Smooth muscle cell (in vitro differentiated cells): Measurements from ENCODE around the gene FBN1. TPM values are rescaled to one million over a fixed set of nuclear protein-coding genes. Genes with fewer than 3 reads are reported as not detected.

Experiments
- DNase-seq: peaks from one replicate; lab custom pipeline; 2025; ENCODE audit not compliant: unreplicated experiment; lab: John Stamatoyannopoulos, UW
- H2AFZ ChIP-seq: fragments of 200-600 bp; sonication (generic); 2 replicates; pipeline ENCODE4 v1.6.0; 2016; ENCODE audit warnings: antibody characterized with exemption, low read depth, mild to moderate bottlenecking
- H3F3A ChIP-seq: fragments of 200-600 bp; sonication (generic); 2 replicates; pipeline ENCODE4 v1.6.0; 2017; ENCODE audit warnings: antibody characterized with exemption, low read depth
- H3K27ac ChIP-seq: fragments of 200-600 bp; sonication (generic); 2 replicates; pipeline ENCODE4 v1.5.1; 2016; ENCODE audit warnings: low read depth, mild to moderate bottlenecking
- H3K27me3 ChIP-seq: fragments of 200-600 bp; sonication (generic); 2 replicates; pipeline ENCODE4 v1.6.1; 2016; ENCODE audit warnings: low read depth, mild to moderate bottlenecking
- H3K36me3 ChIP-seq: fragments of 200-600 bp; sonication (generic); 2 replicates; pipeline ENCODE4 v1.5.1; 2016; ENCODE audit warnings: low read depth
- H3K4me1 ChIP-seq: fragments of 200-600 bp; sonication (generic); 2 replicates; pipeline ENCODE4 v1.5.1; 2016; ENCODE audit warnings: low read depth
- H3K4me2 ChIP-seq: fragments of 200-600 bp; sonication (generic); 2 replicates; pipeline ENCODE4 v1.6.0; 2016; ENCODE audit warnings: mild to moderate bottlenecking
- H3K4me3 ChIP-seq: fragments of 200-600 bp; sonication (generic); 2 replicates; pipeline ENCODE4 v1.5.1; 2016; ENCODE audit warnings: mild to moderate bottlenecking
- H3K79me2 ChIP-seq: fragments of 200-600 bp; sonication (generic); 2 replicates; pipeline ENCODE4 v1.6.0; 2016; ENCODE audit warnings: low read depth, mild to moderate bottlenecking
- H3K9ac ChIP-seq: fragments of 200-600 bp; sonication (generic); 2 replicates; pipeline ENCODE4 v1.6.0; 2016; ENCODE audit warnings: low read depth
- H3K9me3 ChIP-seq: fragments of 200-600 bp; sonication (generic); replicated peaks from 2 replicates; pipeline ENCODE4 v1.5.1; 2016; ENCODE audit warnings: low read depth
- H4K20me1 ChIP-seq: fragments of 200-600 bp; sonication (generic); 2 replicates; pipeline ENCODE4 v1.6.0; 2016; ENCODE audit warnings: low read depth
- WGBS: methylation state at CpG from one replicate; pipeline ENCODE4 v1.1.7; 2016; ENCODE audit warnings: low lambda C conversion rate; 5-methylcytosine and 5-hydroxymethylcytosine counted together
- polyA plus RNA-seq: library from polyadenylated mRNA; unstranded; fragments of >200 nt; fragmentation: Nextera tagmentation; extraction: Ambion mirVana; gene quantifications from 2 replicates; pipeline ENCODE4 v1.2.1, GENCODE V29; 2016
- total RNA-seq: library from RNA; depleted of rRNA; stranded (reverse); fragments of >200 nt; gene quantifications from 2 replicates; pipeline ENCODE4 v1.2.3, GENCODE V29; 2014
- TF ChIP-seq, protein P1 (sequence below): fragments of 200-600 bp; sonication (generic); IDR thresholded peaks from 2 replicates; pipeline ENCODE4 v1.5.1; 2017; ENCODE audit warnings: borderline replicate concordance, mild to moderate bottlenecking, antibody characterized with exemption; ENCODE audit not compliant: insufficient read depth, poor library complexity, severe bottlenecking

Gene FBN1
- total and polyA plus RNA-seq, 2 experiments from 2014 or later = 137 to 330 TPM

DNA sequence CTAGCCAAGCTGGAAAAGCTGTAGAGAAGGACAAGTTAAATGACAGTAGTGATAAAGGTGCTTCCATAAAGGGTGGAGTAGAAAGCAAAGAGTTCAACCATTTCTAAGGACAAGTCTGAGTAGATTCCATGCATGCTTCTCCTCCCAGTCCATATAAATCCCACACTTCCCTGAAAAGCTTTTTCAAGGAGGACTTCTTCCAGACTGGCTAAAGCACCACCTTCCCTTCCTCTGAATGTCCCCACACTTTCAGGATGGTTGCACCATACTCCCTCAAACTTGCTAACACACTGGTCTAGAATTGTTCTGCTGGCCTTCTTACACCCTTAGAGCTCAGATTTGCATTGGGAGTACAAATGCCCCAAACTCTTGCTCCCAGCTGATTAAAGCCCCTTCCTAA, 40.9 kb downstream of the FBN1 start:
- Histone ChIP-seq H3K9me3 (no peaks in the 10 kb centered on the region), H3K79me2 (peaks cover 21% of the 10 kb centered on the region), H3F3A (peaks cover 26% of the 10 kb centered on the region), H2AFZ (no peak overlapping the region), H4K20me1 (no peaks in the 10 kb centered on the region), H3K36me3 (peaks cover 28% of the 10 kb centered on the region), H3K27ac (peak overlapping the region; percentile 96), H3K4me2 (peak overlapping the region; percentile 77), H3K4me1 (peaks cover 31% of the 10 kb centered on the region), H3K4me3 (no peak overlapping the region), H3K9ac (peak overlapping the region; percentile 60), H3K27me3 (no peaks in the 10 kb centered on the region)
- no peak for DNase-seq
- TF ChIP-seq, protein P1, sequence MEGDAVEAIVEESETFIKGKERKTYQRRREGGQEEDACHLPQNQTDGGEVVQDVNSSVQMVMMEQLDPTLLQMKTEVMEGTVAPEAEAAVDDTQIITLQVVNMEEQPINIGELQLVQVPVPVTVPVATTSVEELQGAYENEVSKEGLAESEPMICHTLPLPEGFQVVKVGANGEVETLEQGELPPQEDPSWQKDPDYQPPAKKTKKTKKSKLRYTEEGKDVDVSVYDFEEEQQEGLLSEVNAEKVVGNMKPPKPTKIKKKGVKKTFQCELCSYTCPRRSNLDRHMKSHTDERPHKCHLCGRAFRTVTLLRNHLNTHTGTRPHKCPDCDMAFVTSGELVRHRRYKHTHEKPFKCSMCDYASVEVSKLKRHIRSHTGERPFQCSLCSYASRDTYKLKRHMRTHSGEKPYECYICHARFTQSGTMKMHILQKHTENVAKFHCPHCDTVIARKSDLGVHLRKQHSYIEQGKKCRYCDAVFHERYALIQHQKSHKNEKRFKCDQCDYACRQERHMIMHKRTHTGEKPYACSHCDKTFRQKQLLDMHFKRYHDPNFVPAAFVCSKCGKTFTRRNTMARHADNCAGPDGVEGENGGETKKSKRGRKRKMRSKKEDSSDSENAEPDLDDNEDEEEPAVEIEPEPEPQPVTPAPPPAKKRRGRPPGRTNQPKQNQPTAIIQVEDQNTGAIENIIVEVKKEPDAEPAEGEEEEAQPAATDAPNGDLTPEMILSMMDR = no peak

DNA sequence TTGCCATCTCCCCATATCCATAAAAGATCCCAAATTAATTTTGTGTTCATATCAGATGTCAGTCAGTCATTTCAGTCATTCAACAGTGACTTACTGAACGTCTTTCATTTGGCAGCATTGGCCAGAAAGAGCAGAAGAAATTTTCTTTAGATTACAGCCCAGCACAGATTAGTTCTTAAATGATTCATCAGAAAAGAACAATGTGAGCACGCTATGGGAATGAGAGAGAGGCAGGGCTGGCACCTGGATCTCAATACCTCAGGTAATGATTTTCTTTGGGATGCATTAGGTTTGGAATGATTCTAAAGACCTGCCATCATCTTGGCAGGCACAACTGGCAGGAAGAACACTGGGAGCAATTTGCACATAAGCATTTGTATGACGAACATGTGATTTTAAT, 41.6 kb downstream of the FBN1 start:
- Histone ChIP-seq H3K9me3 (no peaks in the 10 kb centered on the region), H3F3A (peaks cover 26% of the 10 kb centered on the region), H3K27ac (peak overlapping the region; percentile 96), H3K27me3 (no peaks in the 10 kb centered on the region), H3K36me3 (peaks cover 27% of the 10 kb centered on the region), H2AFZ (no peak overlapping the region), H4K20me1 (no peaks in the 10 kb centered on the region), H3K4me1 (peaks cover 31% of the 10 kb centered on the region), H3K4me3 (no peak overlapping the region), H3K4me2 (peak overlapping the region; percentile 77), H3K9ac (peak overlapping the region; percentile 60), H3K79me2 (peaks cover 26% of the 10 kb centered on the region)
- TF ChIP-seq, protein P1 = no peak
- no peak for DNase-seq
- 61% methylated on average over 3 of the region's 3 CpGs for WGBS

DNA sequence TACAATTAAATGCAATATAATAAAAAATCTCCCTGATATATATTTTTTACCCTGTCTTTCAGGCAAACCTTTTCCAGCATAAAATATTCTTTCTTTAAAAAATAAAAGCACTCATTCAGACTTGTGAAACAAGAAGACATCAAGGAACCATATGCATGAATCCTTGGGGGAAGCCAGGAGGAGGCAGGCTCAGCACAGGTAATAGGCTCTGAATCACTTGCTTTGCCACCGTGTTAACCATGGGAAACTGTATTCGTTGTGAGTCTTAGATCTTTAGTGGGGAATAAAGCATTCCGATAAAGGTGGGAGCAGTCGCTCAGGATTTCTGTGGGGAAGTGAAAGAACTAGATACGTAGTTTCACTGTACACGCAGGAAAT, 42.4 kb downstream of the FBN1 start:
- H3K4me3 ChIP-seq = no peak overlapping the region
- H4K20me1 ChIP-seq = no peaks in the 10 kb centered on the region
- H3K27me3 ChIP-seq = no peaks in the 10 kb centered on the region
- no peak overlapping the region for H2AFZ ChIP-seq
- 45% methylated on average over 6 of the region's 6 CpGs for WGBS
- no peak for DNase-seq
- H3K4me1 ChIP-seq = peaks cover 31% of the 10 kb centered on the region
- H3F3A ChIP-seq = peaks cover 26% of the 10 kb centered on the region
- TF ChIP-seq, protein P1 = no peak
- peak overlapping the region; percentile 77 for H3K4me2 ChIP-seq
- peak overlapping the region; percentile 60 for H3K9ac ChIP-seq
- peak overlapping the region; percentile 96 for H3K27ac ChIP-seq
- no peaks in the 10 kb centered on the region for H3K9me3 ChIP-seq
- H3K79me2 ChIP-seq = peaks cover 26% of the 10 kb centered on the region
- H3K36me3 ChIP-seq = peaks cover 23% of the 10 kb centered on the region

DNA sequence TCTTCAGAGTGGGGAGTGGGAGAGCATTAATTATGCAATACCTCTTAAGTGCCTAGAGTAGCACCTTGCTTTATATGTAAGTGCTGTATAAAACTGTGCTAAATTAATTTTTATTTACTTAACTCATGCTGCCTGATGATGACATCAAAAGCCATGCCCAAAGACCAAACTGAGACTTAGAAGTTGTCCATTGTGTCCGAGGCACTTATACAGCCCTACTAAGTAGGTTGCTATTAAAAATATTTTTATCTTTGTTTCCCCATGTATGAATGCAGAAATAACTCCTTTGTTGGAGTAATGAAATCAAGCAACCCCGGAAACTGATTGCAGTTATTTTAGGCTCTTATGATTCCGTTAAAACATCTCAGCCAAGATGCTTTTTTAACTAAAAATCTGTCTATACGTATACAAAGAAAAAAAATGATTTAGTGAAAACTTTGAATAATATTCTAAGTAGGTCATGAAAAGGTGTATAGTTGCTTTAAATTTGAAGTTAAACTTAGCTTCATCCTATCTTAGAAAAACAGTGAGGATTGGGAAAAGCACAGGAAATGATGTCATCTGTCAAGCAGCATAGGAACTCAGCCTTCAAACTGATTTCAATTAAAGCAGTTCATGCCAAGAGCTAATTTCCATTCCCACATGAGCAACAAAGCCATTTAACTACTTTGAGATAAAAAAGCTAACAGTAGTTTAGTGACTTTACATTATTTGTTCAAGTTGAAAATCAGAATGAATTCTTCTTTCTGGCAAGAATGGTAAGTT, 43.0 kb downstream of the FBN1 start:
- WGBS = 86% methylated on average over 4 of the region's 4 CpGs
- Histone ChIP-seq H3F3A (peaks cover 26% of the 10 kb centered on the region), H3K4me1 (peaks cover 31% of the 10 kb centered on the region), H3K4me2 (peak overlapping the region; percentile 77), H3K9ac (peak overlapping the region; percentile 60), H3K9me3 (no peaks in the 10 kb centered on the region), H3K27ac (peak overlapping the region; percentile 96), H3K27me3 (no peaks in the 10 kb centered on the region), H3K4me3 (no peak overlapping the region), H2AFZ (no peak overlapping the region), H4K20me1 (no peaks in the 10 kb centered on the region), H3K36me3 (peaks cover 18% of the 10 kb centered on the region), H3K79me2 (peaks cover 26% of the 10 kb centered on the region)
- TF ChIP-seq, protein P1 = no peak
- no peak for DNase-seq
